ENCODE measurements around the gene ASIC5.

The ASIC5 gene

GRCh38 chr4:155878611-155879010 is 12.5 kb upstream of the ASIC5 start:
- no peak for DNase-seq

- no peak for DNase-seq
These were observed 11.9 kb upstream of the ASIC5 start for GRCh38 chr4:155877971-155878370.

- no peak for DNase-seq
These were observed 9.8 kb upstream of the ASIC5 start for GRCh38 chr4:155875878-155876277.

- DNase-seq = no peak
These were observed 10.2 kb downstream of the ASIC5 start for GRCh38 chr4:155855897-155856296.

- DNase-seq = no peak
These were observed 11.4 kb downstream of the ASIC5 start for GRCh38 chr4:155854582-155855226.

- DNase-seq = no peak
These were observed 12.9 kb downstream of the ASIC5 start for GRCh38 chr4:155853189-155853588.

- no peak for DNase-seq
These were observed 17.0 kb downstream of the ASIC5 start for GRCh38 chr4:155849042-155849441.

GRCh38 chr4:155846929-155847328 is 19.1 kb downstream of the ASIC5 start:
- DNase-seq = no peak

GRCh38 chr4:155842080-155842479 is 24.0 kb downstream of the ASIC5 start:
- no peak for DNase-seq

- DNase-seq = no peak
These were observed 28.8 kb downstream of the ASIC5 start for GRCh38 chr4:155837203-155837796.

- no peak for DNase-seq
These were observed 33.4 kb downstream of the ASIC5 start for GRCh38 chr4:155832664-155833063.

- DNase-seq = peak; percentile 11
These were observed 37.4 kb downstream of the ASIC5 start for GRCh38 chr4:155828628-155829027.

GRCh38 chr4:155822572-155822971 is 43.5 kb downstream of the ASIC5 start:
- DNase-seq = peak; percentile 28

- DNase-seq = no peak
These were observed 45.1 kb downstream of the ASIC5 start for GRCh38 chr4:155820887-155821518.

- DNase-seq = no peak
These were observed 47.0 kb downstream of the ASIC5 start for GRCh38 chr4:155819066-155819465.

- no peak for DNase-seq
These were observed 47.4 kb downstream of the ASIC5 start for GRCh38 chr4:155818639-155819038.

GRCh38 chr4:155811083-155811482 is 55.0 kb downstream of the ASIC5 start:
- DNase-seq = no peak

- peak; percentile 53 for DNase-seq
These were observed 56.2 kb downstream of the ASIC5 start for GRCh38 chr4:155809835-155810234.

- DNase-seq = no peak
These were observed 59.1 kb downstream of the ASIC5 start for GRCh38 chr4:155807021-155807420.

- peak; percentile 15 for DNase-seq
These were observed 61.1 kb downstream of the ASIC5 start for GRCh38 chr4:155805016-155805415.

- DNase-seq = no peak
These were observed 63.7 kb downstream of the ASIC5 start for GRCh38 chr4:155802190-155802959.

GRCh38 chr4:155800685-155801343 is 65.3 kb downstream of the ASIC5 start:
- no peak for DNase-seq

- DNase-seq = no peak
These were observed 66.3 kb downstream of the ASIC5 start for GRCh38 chr4:155799794-155800123.
